Choroid plexus epithelial cell (primary cell): ENCODE measurements around the gene BARX1.
"Not testable (repeated sequence)": the region's sequence is repeated elsewhere in the genome, so short reads cannot be mapped to it uniquely, and the experiment has no call there.

Source experiments
- DNase-seq: peaks from one replicate; pipeline ENCODE4 v3.0.0-alpha.2; 2010; ENCODE audit warnings: low read depth
- H3K4me3 ChIP-seq: 2 replicates; pipeline ENCODE4 v1.5.1; 2011; ENCODE audit warnings: low read depth, mild to moderate bottlenecking, control low read depth, low read length, moderate library complexity
- TF ChIP-seq, protein P1 (sequence below): conservative IDR thresholded peaks from 2 replicates; pipeline ENCODE4 v1.5.1; 2011; ENCODE audit warnings: low read depth, mild to moderate bottlenecking, control low read depth, inconsistent platforms, low read length, moderate library complexity

The BARX1 gene

GRCh38 chr9:93976973-93977372, 21.8 kb upstream of the BARX1 start:
- no peak for DNase-seq
- TF ChIP-seq, protein P1, sequence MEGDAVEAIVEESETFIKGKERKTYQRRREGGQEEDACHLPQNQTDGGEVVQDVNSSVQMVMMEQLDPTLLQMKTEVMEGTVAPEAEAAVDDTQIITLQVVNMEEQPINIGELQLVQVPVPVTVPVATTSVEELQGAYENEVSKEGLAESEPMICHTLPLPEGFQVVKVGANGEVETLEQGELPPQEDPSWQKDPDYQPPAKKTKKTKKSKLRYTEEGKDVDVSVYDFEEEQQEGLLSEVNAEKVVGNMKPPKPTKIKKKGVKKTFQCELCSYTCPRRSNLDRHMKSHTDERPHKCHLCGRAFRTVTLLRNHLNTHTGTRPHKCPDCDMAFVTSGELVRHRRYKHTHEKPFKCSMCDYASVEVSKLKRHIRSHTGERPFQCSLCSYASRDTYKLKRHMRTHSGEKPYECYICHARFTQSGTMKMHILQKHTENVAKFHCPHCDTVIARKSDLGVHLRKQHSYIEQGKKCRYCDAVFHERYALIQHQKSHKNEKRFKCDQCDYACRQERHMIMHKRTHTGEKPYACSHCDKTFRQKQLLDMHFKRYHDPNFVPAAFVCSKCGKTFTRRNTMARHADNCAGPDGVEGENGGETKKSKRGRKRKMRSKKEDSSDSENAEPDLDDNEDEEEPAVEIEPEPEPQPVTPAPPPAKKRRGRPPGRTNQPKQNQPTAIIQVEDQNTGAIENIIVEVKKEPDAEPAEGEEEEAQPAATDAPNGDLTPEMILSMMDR, result no peak
- no peak overlapping the region for H3K4me3 ChIP-seq

DNA sequence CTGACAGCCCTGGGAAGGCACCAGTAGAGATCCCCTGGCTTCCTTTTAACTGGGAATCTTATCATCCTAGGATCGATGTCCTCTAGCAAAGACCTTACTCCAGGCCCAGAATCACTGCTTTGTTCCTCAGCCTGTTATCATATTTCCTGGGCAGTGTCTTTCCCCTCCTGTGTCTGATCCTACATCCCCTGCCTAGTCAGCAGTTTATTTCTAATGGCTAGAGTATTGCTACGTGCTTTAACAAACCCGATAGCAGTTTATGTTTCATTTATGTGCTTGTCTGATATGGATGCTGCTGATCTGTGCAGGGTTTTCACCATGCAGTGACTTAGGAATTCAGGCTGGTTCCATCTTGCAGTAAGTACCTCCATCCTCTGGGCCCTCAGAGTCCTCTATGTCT, 20.9 kb upstream of the BARX1 start:
- H3K4me3 ChIP-seq, result no peak overlapping the region
- DNase-seq, result no peak
- TF ChIP-seq, protein P1, result no peak

GRCh38 chr9:93975262-93975661, 20.1 kb upstream of the BARX1 start:
- TF ChIP-seq, protein P1, result no peak
- H3K4me3 ChIP-seq, result no peak overlapping the region
- DNase-seq, result no peak

- H3K4me3 ChIP-seq, result no peak overlapping the region
- TF ChIP-seq, protein P1, result no peak
- DNase-seq, result no peak
These were observed 19.0 kb upstream of the BARX1 start for GRCh38 chr9:93974151-93974550.

DNA sequence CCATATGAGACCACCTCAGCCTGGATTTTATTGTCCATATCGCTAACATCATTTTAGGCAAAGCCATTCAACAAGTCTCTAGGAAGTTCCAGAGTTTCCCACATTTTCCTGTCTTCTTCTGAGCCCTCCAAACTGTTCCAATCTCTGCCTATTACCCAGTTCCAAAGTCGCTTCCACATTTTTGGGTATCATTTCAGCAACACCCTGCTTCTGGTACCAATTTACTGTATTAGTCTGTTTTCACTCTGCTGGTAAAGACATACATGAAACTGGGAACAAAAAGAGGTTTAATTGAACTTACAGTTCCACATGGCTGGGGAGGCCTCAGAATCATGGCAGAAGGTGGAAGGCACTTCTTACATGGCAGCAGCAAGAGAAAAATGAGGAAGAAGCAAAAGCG, 17.5 kb upstream of the BARX1 start:
- DNase-seq, H3K4me3 ChIP-seq: not testable (repeated sequence)

GRCh38 chr9:93969328-93969661, 14.1 kb upstream of the BARX1 start:
- TF ChIP-seq, protein P1, result no peak
- H3K4me3 ChIP-seq, result no peak overlapping the region
- no peak for DNase-seq

- H3K4me3 ChIP-seq, result no peak overlapping the region
- TF ChIP-seq, protein P1, result no peak
- DNase-seq, result peak; percentile 63
These were observed 13.5 kb upstream of the BARX1 start for GRCh38 chr9:93968451-93969327.
